GM18873 (cell line): ENCODE measurements around the gene LSAMP.

Experiments
- ATAC-seq: cut with Tn5 transposase; IDR thresholded peaks from one replicate; pipeline ENCODE4 v1.9.1; 2021; ENCODE audit warnings: mild to moderate bottlenecking, moderate library complexity, moderate number of reproducible peaks; ENCODE audit not compliant: unreplicated experiment, low FRiP score

LSAMP gene

GRCh38 chr3:116301422-116301821, 143.9 kb downstream of the LSAMP start:
- ATAC-seq: no peak

GRCh38 chr3:116300226-116300625, 145.1 kb downstream of the LSAMP start:
- ATAC-seq: no peak

GRCh38 chr3:116299646-116300081, 145.6 kb downstream of the LSAMP start:
- ATAC-seq: no peak

- no peak for ATAC-seq
Observed at GRCh38 chr3:116298151-116298550, 147.1 kb downstream of the LSAMP start.

- ATAC-seq: no peak
Observed at GRCh38 chr3:116291141-116291540, 154.1 kb downstream of the LSAMP start.

GRCh38 chr3:116288485-116288884, 156.8 kb downstream of the LSAMP start:
- no peak for ATAC-seq

GRCh38 chr3:116285781-116286421, 159.4 kb downstream of the LSAMP start:
- no peak for ATAC-seq

GRCh38 chr3:116281313-116282143, 163.8 kb downstream of the LSAMP start:
- no peak for ATAC-seq

GRCh38 chr3:116280130-116280740, 165.1 kb downstream of the LSAMP start:
- no peak for ATAC-seq

- no peak for ATAC-seq
Observed at GRCh38 chr3:116276675-116277074, 168.6 kb downstream of the LSAMP start.

- ATAC-seq: no peak
Observed at GRCh38 chr3:116270056-116270455, 175.2 kb downstream of the LSAMP start.

GRCh38 chr3:116267116-116267515, 178.2 kb downstream of the LSAMP start:
- ATAC-seq: no peak

GRCh38 chr3:116265976-116266584, 179.2 kb downstream of the LSAMP start:
- no peak for ATAC-seq

- no peak for ATAC-seq
Observed at GRCh38 chr3:116265320-116265695, 180.0 kb downstream of the LSAMP start.

GRCh38 chr3:116264546-116265319, 180.6 kb downstream of the LSAMP start:
- no peak for ATAC-seq

- no peak for ATAC-seq
Observed at GRCh38 chr3:116263842-116264545, 181.3 kb downstream of the LSAMP start.

- no peak for ATAC-seq
Observed at GRCh38 chr3:116260491-116260890, 184.8 kb downstream of the LSAMP start.

GRCh38 chr3:116259984-116260383, 185.3 kb downstream of the LSAMP start:
- ATAC-seq: no peak

- ATAC-seq: no peak
Observed at GRCh38 chr3:116256843-116257485, 188.3 kb downstream of the LSAMP start.
